Measurements from ENCODE around the gene FOXB1.

Gene FOXB1

GRCh38 chr15:60052796-60053195 is 48.7 kb downstream of the FOXB1 start:
- no peak for DNase-seq (ENCODE audit: low read depth)

GRCh38 chr15:60054472-60054871 is 50.4 kb downstream of the FOXB1 start:
- no peak overlapping the region for H3K4me3 ChIP-seq (ENCODE audit: low read length)
- no peak for DNase-seq (ENCODE audit: low read depth)
- no peak for TF ChIP-seq CTCF (conservative IDR thresholded peaks at IDR 0.05; ENCODE audit: low read length)

More at GRCh38 chr15:60052796-60053195, 48.7 kb downstream of the FOXB1 start:
- H3K4me3 ChIP-seq (ENCODE audit: low read length): no peak overlapping the region
- no peak for TF ChIP-seq CTCF (conservative IDR thresholded peaks at IDR 0.05; ENCODE audit: low read length)

All from AG10803 (cell line).